ENCODE data around the gene PPIB. TPM values are rescaled to one million over a fixed set of nuclear protein-coding genes. Genes with fewer than 3 reads are reported as not detected.

Gene PPIB
- total RNA-seq, 1 experiment from 2014 or later = 433 TPM

GRCh38 chr15:64205202-64205601 is 42.4 kb upstream of the PPIB start:
- H2BK20ac ChIP-seq (ENCODE audit: low read depth, low read length, poor library complexity, severe bottlenecking) = no peak overlapping the region
- H3K27me3 ChIP-seq (ENCODE audit: insufficient read depth, low read length) = no peaks in the 10 kb centered on the region
- H3K4me1 ChIP-seq (ENCODE audit: insufficient read depth, low read length) = no peaks in the 10 kb centered on the region
- H3K18ac ChIP-seq (ENCODE audit: insufficient read length, low read depth, low read length) = no peak overlapping the region
- Mint-ChIP-seq H3K27me3 (ENCODE audit: low read depth) (no peaks in the 10 kb centered on the region), H3K4me1 (no peaks in the 10 kb centered on the region), H3K4me3 (no peak overlapping the region), H3K27ac (no peak overlapping the region), H3K36me3 (ENCODE audit: insufficient read depth in 1 of 3, low read depth in 3 of 3) (peaks cover 4 to 27% (median 13%) of the 10 kb centered on the region in 3 experiments; a peak in 6 of 7 replicates), H3K9me3 (no peaks in the 10 kb centered on the region)
- H3K9me3 ChIP-seq (ENCODE audit: control insufficient read depth, low read depth, low read length) = no peaks in the 10 kb centered on the region
- H3K23ac ChIP-seq (ENCODE audit: insufficient read length, low read depth, low read length) = no peak overlapping the region
- H3K4ac ChIP-seq (ENCODE audit: low read depth, low read length) = no peak overlapping the region
- H2AFZ ChIP-seq (ENCODE audit: low read length) = no peak overlapping the region
- no peak overlapping the region for H2BK5ac ChIP-seq (ENCODE audit: insufficient read length, low read length)
- TF ChIP-seq CTCF (conservative IDR thresholded peaks at IDR 0.05) = no peak
- H3K56ac ChIP-seq (ENCODE audit: insufficient read length, low read depth, low read length) = no peak overlapping the region
- DNase-seq = no peak
- H3K23me2 ChIP-seq (ENCODE audit: insufficient read length, low read depth, low read length, poor library complexity, severe bottlenecking) = no peaks in the 10 kb centered on the region
- no peak overlapping the region for H2BK15ac ChIP-seq (ENCODE audit: low read depth, low read length)
- no peak overlapping the region for H3K4me2 ChIP-seq (ENCODE audit: insufficient read depth, insufficient read length, low read length)
- H3K14ac ChIP-seq (ENCODE audit: insufficient read depth, low read length) = no peak overlapping the region
- H3T11ph ChIP-seq (ENCODE audit: low read length) = no peak overlapping the region
- H2BK120ac ChIP-seq (ENCODE audit: low read depth, low read length, poor library complexity, severe bottlenecking) = no peak overlapping the region
- H2AK5ac ChIP-seq (ENCODE audit: insufficient read length, low read length) = no peak overlapping the region
- H3K9ac ChIP-seq (ENCODE audit: extremely low read depth, insufficient read length, low read length) = no peak overlapping the region
- H3K27ac ChIP-seq (ENCODE audit: insufficient read length, low read depth, low read length) = no peak overlapping the region
- no peak overlapping the region for H4K8ac ChIP-seq (replicated peaks; ENCODE audit: insufficient read length, low read depth, low read length)
- no peak overlapping the region for H4K5ac ChIP-seq (ENCODE audit: insufficient read length, low read depth, low read length)
- H3K79me2 ChIP-seq (ENCODE audit: insufficient read depth, low read length) = no peaks in the 10 kb centered on the region
- H3K79me1 ChIP-seq (ENCODE audit: insufficient read depth, low read depth, low read length, poor library complexity, severe bottlenecking) = no peaks in the 10 kb centered on the region
- H4K20me1 ChIP-seq (ENCODE audit: control insufficient read depth, insufficient read depth, insufficient read length) = no peaks in the 10 kb centered on the region
- no peak overlapping the region for H2BK12ac ChIP-seq (ENCODE audit: insufficient read length, low read depth, low read length)
- H4K91ac ChIP-seq (ENCODE audit: insufficient read length, low read depth, low read length) = no peak overlapping the region
